22Rv1 (cell line): ENCODE results near the gene ERGIC1.

Experiments
- CTCF ChIP-seq: fragments of 450-650 bp; IDR thresholded peaks from 2 replicates; pipeline ENCODE4 v1.5.1; 2017; ENCODE audit warnings: mild to moderate bottlenecking
- ZFX ChIP-seq: fragments of 450-650 bp; IDR thresholded peaks from 2 replicates; pipeline ENCODE4 v1.6.1; 2017; ENCODE audit warnings: antibody characterized with exemption, borderline replicate concordance

- TF ChIP-seq CTCF (no peak), ZFX (no peak)
These were observed 28.3 kb upstream of the ERGIC1 start for GRCh38 chr5:172805736-172806255.
